HG03460 (cell line): Measurements from ENCODE around the gene TRIM62.
A peak's percentile ranks its signal among the peaks of the same experiment; 100 is the strongest.
"Not testable (repeated sequence)": the region's sequence is repeated elsewhere in the genome, so short reads cannot be mapped to it uniquely, and the experiment has no call there.

Source experiments
- ATAC-seq: cut with Tn5 transposase; IDR thresholded peaks from one replicate; pipeline ENCODE4 v1.9.1; 2021; ENCODE audit not compliant: unreplicated experiment

Gene TRIM62

DNA sequence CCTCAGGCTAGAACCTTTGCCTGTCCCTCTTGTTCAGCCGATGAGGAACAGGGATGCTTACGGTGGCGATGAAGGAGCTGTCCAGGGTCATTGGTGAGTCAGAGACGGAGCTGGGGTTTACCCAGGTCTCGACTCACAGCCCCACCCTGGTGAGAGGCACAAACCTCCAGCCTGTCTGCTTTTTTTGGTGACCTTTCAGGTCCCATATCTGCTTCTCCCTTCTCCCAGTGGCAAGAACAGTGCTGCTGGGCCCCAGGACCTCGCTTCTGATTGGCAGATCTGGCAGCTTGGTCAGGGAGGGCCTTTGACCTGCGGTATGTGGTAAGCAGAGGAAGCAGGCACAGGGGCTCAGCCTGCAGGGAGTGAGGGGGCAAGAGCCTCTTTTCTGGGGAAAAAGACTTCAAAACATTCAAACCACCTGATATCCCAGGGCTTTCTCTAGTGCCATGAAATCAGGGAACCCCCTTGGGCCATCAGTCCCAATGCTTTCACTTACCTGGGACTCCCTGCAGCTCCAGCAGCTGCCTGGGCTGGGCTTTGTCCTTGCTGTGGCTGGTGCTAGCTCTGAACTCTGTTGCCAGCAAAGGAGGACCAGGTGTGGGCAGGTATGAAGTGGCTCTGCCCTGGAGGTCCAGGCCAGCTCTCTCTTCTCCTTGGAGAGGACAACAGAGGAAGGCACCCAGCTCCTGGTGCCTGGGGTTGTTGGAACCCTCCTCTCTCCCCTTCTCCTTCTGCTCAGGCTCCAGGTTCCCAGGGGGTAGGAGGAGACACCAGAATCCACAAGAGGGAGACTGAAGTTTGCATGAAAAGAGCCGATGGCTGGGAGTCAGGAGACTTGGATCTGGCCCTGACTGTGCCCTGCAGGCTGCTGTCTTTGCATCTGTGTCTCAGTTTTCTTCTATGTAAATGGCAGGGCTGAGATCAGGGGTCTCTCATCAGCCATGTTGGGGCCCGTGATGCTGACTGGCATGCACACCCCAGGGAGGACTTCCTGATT, 41.4 kb downstream of the TRIM62 start:
- no peak for ATAC-seq

DNA sequence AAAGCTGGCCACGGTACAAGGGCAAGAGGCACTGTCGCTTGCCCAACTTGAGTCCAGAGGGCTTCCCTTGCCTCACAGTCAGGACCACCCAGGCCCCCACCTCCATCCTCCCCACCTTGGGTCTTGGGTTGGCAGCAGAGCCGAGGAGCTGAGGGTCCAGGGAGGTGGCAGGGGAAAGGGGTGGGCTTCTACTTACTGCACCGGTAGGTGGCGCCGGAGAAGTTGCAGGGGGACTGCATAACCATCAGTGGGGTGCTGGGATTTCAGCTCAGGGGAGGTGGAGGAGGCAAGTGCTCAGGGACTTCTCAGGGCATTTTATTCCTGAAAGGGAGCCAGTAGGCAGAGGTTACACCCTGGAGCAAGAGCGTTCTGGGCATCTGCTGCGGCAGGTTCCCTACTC, 44.0 kb downstream of the TRIM62 start:
- ATAC-seq: no peak

DNA sequence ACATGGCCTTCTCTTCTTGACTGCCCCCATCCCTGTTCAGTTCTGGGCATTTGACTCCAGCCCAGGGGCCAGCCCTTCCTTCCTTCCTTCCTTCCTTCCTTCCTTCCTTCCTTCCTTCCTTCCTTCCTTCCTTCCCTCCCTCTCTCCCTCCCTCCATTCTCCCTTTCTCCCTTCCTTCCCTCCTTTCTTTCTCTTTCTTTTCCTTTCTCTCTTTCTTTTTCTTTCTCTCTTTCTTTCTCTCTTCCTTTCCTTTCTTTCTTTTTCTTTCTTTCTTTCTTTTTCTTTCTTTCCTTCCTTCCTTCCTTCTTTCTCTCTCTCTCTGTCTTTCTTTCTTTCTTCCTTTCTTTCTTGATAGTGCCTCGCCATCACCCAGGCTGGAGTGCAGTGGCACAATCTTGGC, 45.8 kb downstream of the TRIM62 start:
- not testable (repeated sequence) for ATAC-seq

DNA sequence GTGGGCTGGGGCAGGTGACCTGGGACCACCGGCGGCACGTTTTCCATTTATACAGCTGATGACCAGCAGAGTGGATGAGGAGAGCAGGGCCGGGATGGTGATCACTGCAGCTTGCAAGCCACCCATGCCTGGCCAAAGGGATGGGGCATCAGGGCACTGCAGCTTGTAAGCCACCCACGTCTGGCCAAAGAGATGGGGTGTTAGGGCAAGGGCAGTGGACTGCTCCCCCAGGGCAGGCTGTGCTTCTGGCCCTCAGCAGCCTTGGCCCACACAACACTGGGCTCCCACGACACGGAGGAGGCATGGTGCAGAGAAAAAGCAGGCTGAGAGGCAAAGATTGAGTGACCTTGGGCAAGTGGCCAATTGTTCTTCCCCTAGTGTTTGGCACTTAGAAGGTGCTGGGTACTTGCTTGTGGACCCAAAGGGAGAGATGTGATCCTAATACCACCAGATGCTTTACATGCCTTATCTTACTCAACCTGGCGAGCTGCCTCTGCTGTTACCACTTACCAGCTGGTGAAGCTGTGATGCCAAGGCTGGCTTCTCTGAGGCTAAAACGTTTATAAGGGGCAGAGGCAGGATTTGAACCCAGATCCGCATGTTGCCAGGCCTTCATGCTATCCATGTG, 48.3 kb downstream of the TRIM62 start:
- no peak for ATAC-seq

DNA sequence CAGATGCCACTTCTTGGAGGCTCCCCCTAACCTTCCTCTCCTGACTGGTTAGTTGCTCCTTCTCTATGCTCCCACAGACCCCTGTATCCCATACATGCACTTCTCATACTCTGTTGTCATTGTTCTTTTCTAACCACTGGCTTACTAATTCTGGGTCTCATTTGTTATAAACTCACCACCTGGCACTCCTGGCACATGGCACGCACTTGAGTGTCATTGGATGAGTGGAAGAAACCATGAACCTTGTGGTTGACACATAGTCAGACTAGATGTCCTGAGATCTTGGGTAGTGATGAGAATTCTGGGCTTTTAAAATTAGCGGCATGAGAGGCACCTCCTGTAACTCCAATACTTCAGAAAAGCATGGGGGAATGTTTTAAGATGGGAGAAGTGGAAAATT, 49.3 kb downstream of the TRIM62 start:
- ATAC-seq: no peak

DNA sequence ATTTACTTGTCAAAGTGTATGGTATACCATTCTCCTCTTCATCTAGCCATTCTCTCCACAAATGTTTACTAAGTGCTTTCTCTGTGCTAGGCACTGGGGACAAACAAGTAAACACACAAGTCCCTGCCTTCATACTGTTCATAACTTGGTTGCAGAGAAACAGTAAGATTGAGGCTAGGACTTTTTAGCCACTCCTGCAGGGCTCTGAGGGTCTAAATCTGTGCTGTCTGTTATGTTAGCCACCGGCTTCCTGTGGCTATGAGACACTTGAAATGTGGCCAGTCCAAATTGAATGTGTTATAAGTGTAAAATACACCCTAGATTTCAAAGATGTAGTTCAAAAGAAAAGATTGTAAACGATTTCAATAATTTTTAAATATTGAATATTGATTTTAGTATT, 50.7 kb downstream of the TRIM62 start:
- ATAC-seq: no peak

DNA sequence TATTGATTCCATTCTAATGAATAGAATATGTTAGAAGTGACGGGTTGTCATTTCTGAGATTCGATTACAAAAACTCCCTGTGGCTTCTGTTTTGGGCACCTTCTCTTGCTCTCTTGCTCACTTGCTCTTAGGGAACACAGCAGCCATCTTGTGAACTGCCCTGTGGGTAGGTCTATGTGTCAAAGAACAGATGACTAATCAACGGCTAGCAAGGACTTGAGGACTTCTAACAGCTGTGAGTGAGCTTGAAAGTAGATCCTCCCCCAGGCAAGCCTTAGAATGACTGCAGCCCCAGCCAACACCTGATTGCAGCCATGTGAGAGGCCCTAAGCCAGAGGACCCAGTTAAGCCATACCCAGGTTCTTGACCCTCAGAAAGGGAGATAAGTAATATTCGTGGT, 51.5 kb downstream of the TRIM62 start:
- ATAC-seq: no peak

DNA sequence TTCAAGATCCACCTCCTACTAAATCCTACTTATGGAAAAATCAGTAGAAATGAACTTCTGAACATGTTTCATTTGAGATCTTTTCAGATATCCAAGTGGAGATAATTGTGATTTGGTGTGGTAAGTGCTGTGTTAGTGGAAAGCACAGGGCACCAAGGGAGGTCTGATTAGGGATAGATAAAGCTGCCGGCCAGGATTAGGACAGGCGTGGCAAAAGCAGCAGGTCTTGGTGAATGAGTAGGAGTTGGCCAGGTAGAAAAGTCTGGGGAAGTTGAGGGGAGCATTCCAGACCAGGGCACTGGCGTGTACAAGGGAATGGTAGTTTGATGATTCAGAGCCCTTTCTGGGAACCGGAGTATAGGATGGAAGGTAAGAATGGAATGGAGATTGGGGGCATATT, 53.1 kb downstream of the TRIM62 start:
- no peak for ATAC-seq

DNA sequence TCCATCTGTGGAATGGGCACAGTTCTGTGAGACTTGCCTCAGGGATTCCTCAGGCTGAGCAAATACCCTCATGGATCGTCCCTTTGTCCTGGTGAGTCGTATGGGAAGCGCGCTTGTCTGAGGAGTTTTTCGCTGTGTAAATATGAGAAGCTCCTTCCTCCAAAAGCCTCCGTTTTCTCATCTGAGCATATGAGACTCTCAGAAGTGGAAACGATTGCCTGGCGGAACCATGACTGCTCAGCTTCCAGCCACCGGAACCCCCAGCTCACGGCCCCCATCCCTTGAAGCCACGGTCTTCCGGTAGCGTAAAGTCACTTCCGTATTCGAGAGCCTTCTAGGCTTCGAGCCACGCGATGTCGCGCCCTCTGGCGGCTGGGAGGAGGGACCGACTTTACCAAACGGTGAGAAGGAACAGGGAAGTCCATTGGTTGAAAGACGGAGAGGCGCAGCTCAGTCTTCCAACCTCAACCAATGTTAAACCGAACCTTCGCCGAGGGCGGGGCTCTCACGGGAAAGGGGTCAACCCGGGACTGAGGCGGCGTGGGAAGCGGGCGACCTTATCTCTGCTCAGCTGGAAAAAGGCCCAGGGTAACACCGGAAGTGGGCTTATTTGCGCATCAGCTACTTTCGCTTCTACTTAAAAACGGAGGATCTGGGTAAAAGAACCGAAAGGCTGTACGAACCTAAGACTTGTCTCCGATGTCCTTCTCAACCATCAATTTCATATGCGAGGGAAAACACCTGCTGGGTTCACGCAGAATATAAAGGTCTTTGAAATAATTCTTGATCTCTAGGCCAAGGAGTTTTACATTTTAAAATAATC, 54.6 kb downstream of the TRIM62 start:
- ATAC-seq: peak; percentile 94

DNA sequence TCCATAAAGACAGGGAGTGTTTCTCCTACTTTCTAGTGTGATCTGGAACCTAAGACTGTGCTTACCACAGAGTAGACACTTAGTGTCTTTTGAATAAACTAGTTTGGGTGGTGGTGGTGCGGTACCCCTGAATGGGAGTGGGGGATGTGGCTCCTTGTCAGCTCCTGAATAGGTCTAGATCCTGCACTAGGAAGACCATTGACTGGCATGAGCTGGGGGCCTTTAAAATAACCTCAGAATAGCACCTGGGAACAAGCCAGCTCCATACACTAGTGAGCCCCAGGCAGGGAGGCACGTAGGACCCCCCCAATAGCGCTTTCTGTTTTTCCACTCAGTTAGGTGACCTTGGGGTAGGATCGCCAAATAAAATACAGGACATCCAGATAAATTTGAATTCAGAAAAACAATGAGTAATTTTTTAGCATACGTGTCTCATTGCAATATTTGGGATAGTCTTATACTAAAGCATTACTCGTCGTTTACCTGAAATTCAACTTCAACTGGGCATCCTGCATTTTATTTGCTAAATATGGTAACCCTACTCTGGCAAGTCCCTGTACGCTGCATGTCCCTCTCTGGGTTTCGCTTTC, 55.3 kb downstream of the TRIM62 start:
- ATAC-seq: no peak

DNA sequence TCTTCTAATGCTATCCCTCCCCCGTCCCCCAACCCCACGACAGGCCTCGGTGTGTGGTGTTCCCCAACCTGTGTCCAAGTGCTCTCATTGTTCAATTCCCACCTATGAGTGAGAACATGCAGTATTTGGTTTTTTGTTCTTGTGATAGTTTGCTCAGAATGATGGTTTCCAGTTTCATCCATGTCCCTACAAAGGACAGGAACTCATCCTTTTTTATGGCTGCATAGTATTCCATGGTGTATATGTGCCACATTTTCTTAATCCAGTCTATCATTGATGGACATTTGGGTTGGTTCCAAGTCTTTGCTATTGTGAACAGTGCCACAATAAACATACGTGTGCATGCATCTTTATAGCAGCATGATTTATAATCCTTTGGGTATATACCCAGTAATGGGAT, 57.2 kb downstream of the TRIM62 start:
- not testable (repeated sequence) for ATAC-seq

DNA sequence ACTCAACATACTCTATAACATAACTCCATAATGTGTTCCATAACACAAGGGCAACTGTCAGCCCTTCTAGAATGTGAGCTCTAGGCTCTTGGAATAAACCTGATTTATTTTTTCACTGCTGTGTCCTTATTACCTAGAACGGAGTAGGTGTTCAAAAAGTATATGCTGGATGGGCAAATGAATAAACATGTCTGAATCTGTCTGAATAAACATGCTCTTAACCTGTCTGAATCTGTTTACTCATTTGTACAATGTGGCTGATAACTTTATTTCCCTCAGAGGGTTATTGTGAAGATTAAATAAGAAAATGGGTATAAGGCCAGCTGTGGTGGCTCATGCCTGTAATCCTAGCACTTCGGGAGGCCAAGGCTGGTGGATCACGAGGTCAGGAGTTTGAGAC, 58.6 kb downstream of the TRIM62 start:
- no peak for ATAC-seq

DNA sequence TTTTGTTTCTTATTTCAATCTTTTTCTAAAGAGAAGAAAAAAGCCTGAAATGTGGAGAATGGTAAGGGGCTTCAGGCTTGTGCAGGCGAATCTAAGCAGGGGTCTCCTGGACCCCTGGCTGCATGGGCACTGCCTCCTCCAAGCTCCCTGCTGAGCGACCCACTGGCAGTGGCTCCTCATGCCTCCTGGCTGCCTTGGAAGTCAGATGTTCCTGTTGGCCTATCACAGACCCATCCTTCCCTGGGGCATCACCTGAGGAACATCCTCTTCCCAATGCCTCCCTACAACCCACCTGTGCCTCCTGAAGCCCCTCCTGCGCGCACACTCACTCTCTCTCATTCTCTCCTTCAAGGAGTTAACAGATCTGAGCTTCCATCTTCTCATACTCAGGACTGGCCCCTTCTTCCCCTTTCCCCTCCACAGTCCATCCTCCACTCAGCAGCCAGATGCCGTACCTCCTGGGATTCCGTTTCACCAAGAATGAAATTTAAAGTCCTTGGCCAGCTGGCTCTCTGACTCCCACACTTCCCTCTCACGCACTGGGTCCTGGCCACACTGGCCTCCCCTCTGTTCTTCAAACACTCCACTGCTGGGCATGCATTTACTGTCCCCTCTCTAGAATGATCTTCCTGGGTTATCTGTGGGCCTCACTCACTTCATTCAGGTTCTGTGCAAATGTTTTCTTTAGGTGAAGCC, 59.2 kb downstream of the TRIM62 start:
- no peak for ATAC-seq

DNA sequence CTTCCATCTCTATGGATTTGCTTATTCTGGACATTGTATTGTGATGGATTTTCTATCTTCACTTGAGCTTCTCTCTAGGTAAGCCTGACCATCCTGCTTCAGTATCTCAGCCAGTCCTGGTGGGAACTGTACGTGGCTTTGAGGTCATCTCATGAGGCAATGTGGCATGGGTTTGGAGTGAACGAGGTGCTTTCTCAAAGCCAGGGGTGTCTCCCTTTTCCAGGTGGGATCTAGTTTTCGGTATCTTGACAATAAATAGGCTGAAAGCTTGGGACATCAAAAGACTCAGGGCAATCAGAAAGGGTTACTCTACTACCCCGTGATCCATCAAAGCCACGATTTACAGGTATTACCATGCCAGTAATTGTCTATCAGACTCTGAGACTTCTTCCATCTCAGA, 60.1 kb downstream of the TRIM62 start:
- ATAC-seq: no peak

DNA sequence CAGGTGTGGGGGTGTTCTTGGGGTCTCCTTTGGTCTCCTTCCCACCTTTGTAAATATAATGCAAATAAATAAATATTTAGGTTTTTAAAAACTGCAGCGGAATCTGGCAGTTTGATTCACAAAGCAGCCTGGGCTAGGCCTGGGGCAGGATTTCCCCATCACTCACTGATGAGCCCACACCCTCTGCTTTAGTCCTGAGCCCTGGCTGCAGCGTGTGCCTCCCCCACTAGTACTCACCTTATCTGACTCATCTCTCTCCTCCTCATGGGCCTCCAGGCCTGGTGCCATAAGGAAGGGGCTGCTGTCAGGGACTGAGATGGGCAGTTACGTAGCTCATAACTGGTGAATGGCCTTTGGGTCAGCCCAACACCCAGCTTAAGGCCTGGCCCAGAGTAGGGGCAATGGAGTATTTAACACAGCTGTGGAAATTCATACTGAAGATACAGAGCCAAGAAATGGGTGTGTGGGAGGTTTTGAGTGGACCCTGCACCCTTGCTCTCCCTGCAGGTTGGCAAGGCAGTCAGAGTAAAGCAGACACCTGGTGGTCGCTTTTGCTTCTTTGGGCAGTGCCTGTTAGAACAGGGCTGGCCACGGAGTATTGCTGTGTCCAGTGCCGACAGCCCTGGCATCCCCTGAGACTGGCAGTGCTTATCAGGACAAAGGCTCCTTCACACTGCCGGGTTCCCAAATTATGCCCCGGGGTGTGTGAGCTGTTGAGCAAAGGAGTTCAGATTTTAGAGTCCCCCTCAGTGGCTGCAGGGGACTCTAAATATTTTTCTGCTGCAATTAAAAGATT, 61.2 kb downstream of the TRIM62 start:
- ATAC-seq: no peak

DNA sequence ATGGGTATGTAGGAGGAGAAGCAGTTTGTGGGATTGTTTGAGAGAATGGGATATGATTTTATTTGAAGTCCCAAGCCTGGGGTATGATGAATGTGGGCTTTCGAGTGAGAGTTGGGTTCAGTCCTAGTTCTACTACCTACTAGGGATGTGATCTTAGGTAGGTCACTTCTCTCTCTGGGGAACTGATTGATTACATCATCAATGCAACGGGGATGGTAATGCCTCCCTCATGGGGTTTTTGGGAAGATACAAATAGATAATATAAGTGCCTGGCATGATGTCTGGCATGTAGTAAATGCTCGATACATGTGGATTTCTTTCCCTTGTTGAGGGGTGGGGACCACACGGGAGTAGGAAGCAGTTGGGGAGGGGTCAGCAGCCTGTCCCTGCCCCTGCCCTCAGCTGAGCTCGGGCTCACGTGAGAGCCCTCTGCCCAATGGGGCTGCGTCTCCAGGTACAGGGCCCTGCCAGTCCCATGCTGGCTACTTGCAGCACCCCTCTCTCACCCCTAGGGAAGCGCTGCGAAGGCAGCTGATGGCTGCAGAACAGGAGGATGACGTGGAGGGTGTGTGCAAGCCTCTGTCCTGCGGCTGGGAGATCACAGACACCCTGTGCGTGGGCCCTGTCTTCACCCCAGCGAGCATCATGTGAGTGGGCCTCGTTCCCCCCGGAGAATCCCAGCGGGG, 62.2 kb downstream of the TRIM62 start:
- no peak for ATAC-seq

DNA sequence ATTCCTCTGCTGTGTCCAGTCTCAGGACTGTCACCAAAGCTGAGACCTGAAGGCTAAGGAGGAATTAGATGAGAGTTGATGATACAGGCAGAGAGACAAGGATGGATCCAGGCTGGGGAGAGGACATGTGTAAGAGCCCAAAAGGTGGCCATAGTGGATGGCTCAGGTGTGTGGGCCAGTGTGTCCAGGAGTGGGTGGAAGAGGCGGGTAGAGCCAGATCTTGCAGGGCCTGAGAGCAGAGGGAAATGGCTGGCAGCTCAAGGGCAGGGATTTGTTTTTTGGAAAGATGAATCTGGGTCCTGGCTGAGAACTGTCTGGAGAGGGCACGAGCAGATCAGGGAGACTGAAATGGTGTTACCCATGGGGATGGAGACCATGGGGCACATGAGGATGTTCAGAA, 62.8 kb downstream of the TRIM62 start:
- no peak for ATAC-seq

DNA sequence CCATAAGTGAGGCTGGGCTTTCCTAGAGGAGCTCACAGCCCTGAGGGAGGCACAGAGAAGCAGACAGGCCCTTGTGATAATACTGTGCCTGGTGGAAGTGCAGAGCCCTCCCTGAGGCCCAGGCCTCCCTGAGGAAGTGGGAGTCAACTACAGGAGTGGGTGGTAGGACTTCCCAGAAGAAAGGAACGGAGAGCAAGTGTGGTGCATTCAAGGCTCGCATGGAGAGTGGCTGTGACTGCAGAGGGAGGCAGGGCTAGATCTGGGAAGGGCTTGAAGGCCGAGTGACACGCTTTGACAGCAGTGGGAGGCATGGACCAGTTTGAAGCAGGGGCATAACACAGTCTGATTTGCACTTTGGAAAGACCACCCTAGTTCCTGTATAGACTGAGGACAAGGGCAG, 63.6 kb downstream of the TRIM62 start:
- ATAC-seq: no peak

DNA sequence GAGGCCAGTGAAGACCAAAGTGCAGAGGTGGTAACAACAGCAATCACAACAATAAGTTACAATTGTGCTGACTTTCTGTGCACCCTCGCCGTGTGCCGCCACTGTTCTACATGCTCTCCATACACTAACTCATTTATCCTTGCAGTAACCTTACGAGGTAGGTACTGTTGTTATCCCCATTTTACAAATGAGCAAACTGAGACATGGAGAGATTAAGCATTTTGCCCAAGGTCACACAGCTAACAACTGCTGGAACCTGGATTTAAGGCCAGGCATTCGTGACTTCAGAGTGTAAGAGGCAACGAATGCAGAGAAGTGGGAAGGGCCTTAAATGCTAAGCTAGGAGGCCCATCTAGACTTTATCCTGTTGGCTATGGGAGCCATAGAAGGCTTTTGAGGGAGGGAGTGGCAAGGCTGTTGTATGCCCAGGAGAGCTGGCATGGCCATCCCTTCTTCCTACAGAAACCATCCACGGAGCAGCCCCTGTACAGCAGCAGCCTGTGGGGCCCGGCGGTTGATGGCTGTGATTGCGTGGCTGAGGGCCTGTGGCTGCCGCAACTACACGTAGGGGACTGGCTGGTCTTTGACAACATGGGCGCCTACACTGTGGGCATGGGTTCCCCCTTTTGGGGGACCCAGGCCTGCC, 64.3 kb downstream of the TRIM62 start:
- no peak for ATAC-seq
